SH-SY5Y (cell line): ENCODE measurements around the gene FGFR1OP2.

Experiments used
- GATA2 ChIP-seq: IDR thresholded peaks from 2 replicates; pipeline ENCODE4 v1.6.1; 2011; ENCODE audit warnings: mild to moderate bottlenecking, low read depth, low read length
- GATA3 ChIP-seq: IDR thresholded peaks from 2 replicates; pipeline ENCODE4 v1.6.1; 2011; ENCODE audit warnings: low read depth, mild to moderate bottlenecking, low read length, moderate library complexity

- TF ChIP-seq GATA2 (no peak), GATA3 (no peak)
Observed at GRCh38 chr12:26954027-26954426, 15.8 kb downstream of the FGFR1OP2 start.
